ELF-1 (cell line): Measurements from ENCODE around the gene RXRA.

Experiments used
- DNase-seq: peaks from one replicate; pipeline ENCODE4 v3.0.0-alpha.2; 2016; ENCODE audit warnings: low read depth, low spot score

Gene RXRA

GRCh38 chr9:134413890-134414623 lies 87.8 kb downstream of the RXRA start:
- DNase-seq = peak; percentile 20

GRCh38 chr9:134414900-134415425 lies 88.7 kb downstream of the RXRA start:
- no peak for DNase-seq

GRCh38 chr9:134416385-134417015 lies 90.2 kb downstream of the RXRA start:
- DNase-seq = no peak

- DNase-seq = no peak
Observed at GRCh38 chr9:134418354-134418753, 92.1 kb downstream of the RXRA start.

GRCh38 chr9:134419000-134419683 lies 92.9 kb downstream of the RXRA start:
- no peak for DNase-seq

GRCh38 chr9:134419684-134420076 lies 93.4 kb downstream of the RXRA start:
- peak; percentile 82 for DNase-seq

GRCh38 chr9:134420281-134420845 lies 94.1 kb downstream of the RXRA start:
- DNase-seq = no peak

GRCh38 chr9:134420974-134421432 lies 94.7 kb downstream of the RXRA start:
- no peak for DNase-seq

GRCh38 chr9:134421888-134422287 lies 95.6 kb downstream of the RXRA start:
- DNase-seq = no peak

GRCh38 chr9:134422301-134423090 lies 96.2 kb downstream of the RXRA start:
- no peak for DNase-seq

- no peak for DNase-seq
Observed at GRCh38 chr9:134423166-134423565, 96.9 kb downstream of the RXRA start.

- DNase-seq = no peak
Observed at GRCh38 chr9:134423749-134424148, 97.5 kb downstream of the RXRA start.

GRCh38 chr9:134424818-134425217 lies 98.6 kb downstream of the RXRA start:
- no peak for DNase-seq

GRCh38 chr9:134425401-134425800 lies 99.1 kb downstream of the RXRA start:
- DNase-seq = no peak

- no peak for DNase-seq
Observed at GRCh38 chr9:134425812-134426211, 99.6 kb downstream of the RXRA start.

GRCh38 chr9:134426436-134426835 lies 100.2 kb downstream of the RXRA start:
- no peak for DNase-seq

GRCh38 chr9:134427153-134427782 lies 101.0 kb downstream of the RXRA start:
- no peak for DNase-seq

- DNase-seq = no peak
Observed at GRCh38 chr9:134428559-134428958, 102.3 kb downstream of the RXRA start.

GRCh38 chr9:134429007-134429406 lies 102.8 kb downstream of the RXRA start:
- no peak for DNase-seq

GRCh38 chr9:134429481-134429880 lies 103.2 kb downstream of the RXRA start:
- DNase-seq = no peak

- DNase-seq = no peak
Observed at GRCh38 chr9:134431095-134431494, 104.8 kb downstream of the RXRA start.
